ENCODE results near the gene DNAJC4.

Gene DNAJC4, protein sequence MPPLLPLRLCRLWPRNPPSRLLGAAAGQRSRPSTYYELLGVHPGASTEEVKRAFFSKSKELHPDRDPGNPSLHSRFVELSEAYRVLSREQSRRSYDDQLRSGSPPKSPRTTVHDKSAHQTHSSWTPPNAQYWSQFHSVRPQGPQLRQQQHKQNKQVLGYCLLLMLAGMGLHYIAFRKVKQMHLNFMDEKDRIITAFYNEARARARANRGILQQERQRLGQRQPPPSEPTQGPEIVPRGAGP

GRCh38 chr11:64230171-64230984, at the start of gene DNAJC4:
DNAJC4 (plus strand) TSS chr11:64230548; CDS start chr11:64230855, 307 bp downstream.
- peak; percentile 96 to 99 (median 98) for DNase-seq

DNA sequence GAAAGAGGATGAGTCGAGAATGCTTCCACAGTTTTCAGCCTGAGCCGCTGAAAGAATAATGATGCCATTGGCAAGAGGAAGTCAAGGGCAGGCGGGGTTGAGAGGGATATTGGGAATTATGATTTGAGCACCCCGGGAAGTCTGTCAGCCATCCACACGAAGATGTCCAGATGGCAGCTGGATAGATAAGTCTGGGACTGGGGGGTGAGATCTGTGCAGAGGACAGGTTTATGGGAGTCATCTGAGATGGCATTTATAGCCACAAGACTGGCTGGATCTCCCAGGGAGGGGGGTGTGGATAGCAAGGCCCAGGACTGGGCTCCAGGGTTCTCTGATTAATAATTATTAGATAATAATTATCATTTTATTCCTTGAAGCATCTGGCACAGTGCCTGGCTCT, 49.5 kb upstream of the DNAJC4 start:
- no peak for DNase-seq

DNA sequence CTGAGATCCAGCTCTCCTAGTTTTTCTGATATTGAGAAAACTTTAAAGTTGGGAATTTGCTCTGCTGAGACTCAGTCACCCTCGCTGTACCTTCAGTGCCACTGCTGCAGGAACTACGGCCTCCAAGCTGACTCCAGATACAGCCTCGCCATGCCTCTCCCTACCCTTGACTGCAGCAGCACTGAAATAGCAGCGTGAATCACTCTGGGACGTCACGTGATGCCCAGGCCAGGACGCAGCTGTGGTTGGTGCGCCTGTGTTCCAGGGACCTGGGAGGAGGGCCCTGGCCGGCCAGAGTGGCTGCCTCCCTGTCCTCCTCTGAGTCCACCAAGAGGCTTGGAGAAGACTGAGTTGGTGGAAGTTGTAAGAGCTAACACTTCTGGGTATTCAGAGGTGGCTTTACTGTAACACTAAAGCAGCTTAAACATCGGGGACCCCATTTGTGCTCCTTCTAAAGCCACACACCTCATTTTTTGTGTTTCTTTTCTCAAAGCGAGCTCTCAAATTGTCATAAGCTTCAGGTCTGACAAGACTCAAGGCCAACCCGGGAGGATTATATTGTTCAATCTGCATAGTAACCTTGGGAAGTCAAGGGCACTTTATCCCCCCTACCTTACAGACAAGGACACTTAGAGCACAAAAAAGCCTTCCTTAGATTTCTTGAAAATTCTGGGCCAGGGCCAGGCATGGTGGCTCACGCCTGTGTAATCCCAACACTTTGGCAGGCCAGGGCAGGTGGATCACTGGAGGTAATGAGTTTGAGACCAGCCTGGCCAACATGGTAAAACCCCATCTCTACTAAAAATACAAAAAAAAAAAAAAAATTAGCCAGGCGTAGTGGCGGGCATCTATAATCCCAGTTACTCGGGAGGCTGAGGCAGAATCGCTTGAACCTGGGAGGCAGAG, 48.6 kb upstream of the DNAJC4 start:
- DNase-seq = peak; percentile 59 to 75 (median 70)

- no peak for DNase-seq
Measured at GRCh38 chr11:64183890-64184289, 46.5 kb upstream of the DNAJC4 start.

DNA sequence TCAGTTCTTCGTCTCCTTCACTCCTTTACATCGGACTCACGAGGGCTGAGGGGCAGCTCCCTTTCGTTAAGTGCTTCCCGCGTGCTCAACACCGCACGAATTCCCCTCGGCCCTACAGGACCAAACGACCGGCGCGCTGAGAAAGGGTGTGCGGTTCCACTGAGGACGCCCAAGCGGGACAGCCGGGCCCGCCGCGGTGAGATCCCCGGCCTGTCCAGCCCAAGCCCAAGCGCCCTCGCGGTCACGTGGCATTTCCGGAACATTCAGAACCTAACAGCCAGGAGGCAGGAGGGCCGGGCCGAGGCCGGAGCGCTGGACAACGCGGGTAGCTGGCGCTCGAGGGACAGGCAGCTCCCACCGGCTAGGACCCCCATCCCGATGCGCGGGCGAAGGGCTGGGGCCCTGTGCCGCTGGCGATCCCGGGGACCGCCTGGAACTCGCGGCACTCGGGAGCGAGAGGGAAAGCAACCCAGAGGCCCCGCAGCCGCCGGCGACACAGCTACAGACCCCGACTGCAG, 45.1 kb upstream of the DNAJC4 start:
- DNase-seq = peak; percentile 71 to 96 (median 95)

- peak; percentile 100 for DNase-seq
Measured at GRCh38 chr11:64185693-64186491, 44.5 kb upstream of the DNAJC4 start, which contains the start of gene STIP1. STIP1 (plus strand) TSS chr11:64186171; CDS start chr11:64186262, 91 bp downstream.

- DNase-seq = peak in 1 of 3 experiments; percentile 59
Measured at GRCh38 chr11:64186492-64187165, 43.7 kb upstream of the DNAJC4 start.

DNA sequence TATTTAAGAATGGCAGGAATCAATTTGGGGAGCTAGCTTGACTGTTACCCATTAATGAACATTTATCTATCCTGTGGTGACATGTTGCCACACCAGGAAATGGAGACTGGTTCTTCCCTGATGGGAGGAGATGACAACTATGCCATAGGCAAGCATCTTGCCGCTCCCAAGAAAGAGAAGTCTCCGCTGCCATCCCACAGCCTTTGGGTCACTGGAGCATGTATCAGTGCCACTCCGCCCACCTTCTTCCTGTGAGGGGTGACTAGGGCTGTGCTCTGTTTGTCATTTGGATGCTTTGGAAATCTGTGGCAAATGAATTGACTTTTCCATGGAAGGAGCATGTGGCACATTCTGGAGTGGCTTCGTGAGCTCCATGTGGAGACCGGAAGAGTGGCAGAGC, 37.9 kb upstream of the DNAJC4 start:
- DNase-seq = no peak

GRCh38 chr11:64196626-64197025, 33.7 kb upstream of the DNAJC4 start:
- DNase-seq = no peak

GRCh38 chr11:64198511-64198910, 31.8 kb upstream of the DNAJC4 start:
- DNase-seq = no peak

GRCh38 chr11:64201543-64201942, 28.8 kb upstream of the DNAJC4 start:
- no peak for DNase-seq

DNA sequence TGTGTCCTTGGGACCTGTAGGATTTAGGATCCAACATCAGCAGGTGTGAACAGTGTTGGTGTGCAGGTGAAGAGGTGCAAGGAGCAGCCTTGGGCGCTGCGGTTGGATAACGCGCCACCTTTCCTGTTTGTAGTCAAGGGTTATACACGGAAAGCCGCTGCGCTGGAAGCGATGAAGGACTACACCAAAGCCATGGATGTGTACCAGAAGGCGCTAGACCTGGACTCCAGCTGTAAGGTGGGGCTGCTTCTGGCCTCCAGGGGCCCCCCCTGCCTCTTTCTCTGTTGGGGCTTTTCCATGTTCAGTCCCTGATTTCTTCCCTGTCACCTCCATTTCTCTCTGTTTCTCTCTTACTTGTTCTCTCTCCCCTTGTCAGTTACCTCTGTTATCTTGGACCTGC, 27.4 kb upstream of the DNAJC4 start:
- no peak for DNase-seq

GRCh38 chr11:64203421-64204079, 26.8 kb upstream of the DNAJC4 start:
- no peak for DNase-seq

- DNase-seq = no peak
Measured at GRCh38 chr11:64204080-64204440, 26.3 kb upstream of the DNAJC4 start.

- DNase-seq = peak; percentile 59 to 91 (median 84)
Measured at GRCh38 chr11:64204464-64204989, 25.8 kb upstream of the DNAJC4 start.

GRCh38 chr11:64206457-64207255, 23.7 kb upstream of the DNAJC4 start, which contains the start of gene FERMT3:
FERMT3 (plus strand) TSS chr11:64206721; CDS start chr11:64207365, 644 bp downstream.
- no peak for DNase-seq

- no peak for DNase-seq
Measured at GRCh38 chr11:64207256-64208085, 22.9 kb upstream of the DNAJC4 start.

DNA sequence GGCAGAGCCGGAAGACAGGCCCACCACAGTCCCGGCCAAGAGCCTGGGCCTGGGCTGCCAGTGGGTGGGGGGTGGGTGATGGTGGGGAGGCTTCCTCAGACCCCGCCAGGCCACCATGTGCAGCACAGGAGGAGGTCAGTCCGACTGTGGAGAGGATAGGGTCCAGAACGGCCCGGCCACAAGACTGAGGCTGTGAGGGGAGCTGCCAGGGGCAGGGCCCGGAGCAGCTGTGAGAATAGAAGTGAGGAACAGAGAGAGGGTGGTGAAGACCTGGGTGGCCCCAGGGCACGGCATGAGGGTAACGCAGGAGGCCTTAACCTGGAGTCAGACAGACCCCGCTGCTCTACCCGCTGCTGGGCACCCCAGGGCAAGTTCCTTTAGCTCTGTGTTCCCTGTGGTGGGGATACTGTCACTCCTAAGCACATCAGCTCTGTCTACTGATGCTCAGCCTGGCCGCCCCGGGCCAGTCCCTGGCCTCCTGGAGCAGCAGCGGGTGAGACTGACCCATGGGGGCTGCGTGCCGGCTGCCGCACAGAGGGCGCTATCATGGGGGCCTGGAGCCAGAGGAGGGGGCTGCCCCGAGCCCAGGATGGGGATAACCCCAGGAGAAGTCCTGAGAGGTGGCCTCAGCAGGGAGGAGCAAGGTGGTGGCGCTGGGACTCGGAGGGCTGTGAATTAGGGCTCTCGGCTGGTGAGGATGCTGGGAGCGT, 22.1 kb upstream of the DNAJC4 start:
- no peak for DNase-seq

Data from NCI-H1417 (cell line).